Activated T-helper 17 cell treated with anti-CD3 and anti-CD28 coated beads, Interleukin-2, amount 50 U/mL, for 72 hours (primary cell): ENCODE data around the gene NPM1. TPM values are rescaled to one million over a fixed set of nuclear protein-coding genes. Genes with fewer than 3 reads are reported as not detected.

Experiments
- ATAC-seq: fragments of 150-1000 bp; cut with Tn5 transposase; replicated peaks from 2 replicates; pipeline ENCODE4 v1.10.0; 2021; ENCODE audit warnings: mild to moderate bottlenecking, moderate library complexity
- H3K27ac Mint-ChIP-seq: one replicate; pipeline ENCODE4 v1.8.0; 2022; ENCODE audit warnings: mixed read lengths
- H3K27me3 Mint-ChIP-seq: one replicate; pipeline ENCODE4 v1.8.0; 2022; ENCODE audit warnings: mixed read lengths
- H3K36me3 Mint-ChIP-seq: one replicate; pipeline ENCODE4 v1.8.0; 2022; ENCODE audit warnings: low read depth, mild to moderate bottlenecking, mixed read lengths
- H3K4me1 Mint-ChIP-seq: one replicate; pipeline ENCODE4 v1.8.0; 2022; ENCODE audit warnings: mixed read lengths
- H3K4me3 Mint-ChIP-seq: one replicate; pipeline ENCODE4 v1.8.0; 2022; ENCODE audit warnings: mild to moderate bottlenecking, mixed read lengths
- H3K9me3 Mint-ChIP-seq: one replicate; pipeline ENCODE4 v1.8.0; 2022; ENCODE audit warnings: mixed read lengths
- total RNA-seq, 2 donors: library from RNA; stranded (reverse); gene quantifications; one replicate each; pipeline ENCODE4 v1.2.3, GENCODE V29; 2022

Gene NPM1
- total RNA-seq, 2 donors from 2014 or later: 1,980 to 2,963 TPM

DNA sequence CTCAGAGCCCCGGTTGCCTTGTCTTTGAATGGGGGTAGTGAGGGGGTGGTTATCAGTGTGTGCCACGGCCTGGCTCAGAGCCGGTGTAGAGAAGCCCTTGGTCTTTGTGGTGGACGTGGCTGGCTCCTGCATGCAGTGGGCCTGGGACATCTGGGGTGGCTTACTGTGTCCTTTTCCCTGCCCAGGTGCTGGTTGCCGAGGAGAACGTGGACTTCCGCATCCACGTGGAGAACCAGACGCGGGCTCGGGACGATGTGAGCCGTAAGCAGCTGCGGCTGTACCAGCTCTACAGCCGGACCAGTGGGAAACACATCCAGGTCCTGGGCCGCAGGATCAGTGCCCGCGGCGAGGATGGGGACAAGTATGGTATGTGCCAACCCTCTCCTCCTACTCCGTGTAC is 48.3 kb downstream of the NPM1 start:
- no peaks in the 10 kb centered on the region for H3K36me3 Mint-ChIP-seq

GRCh38 chr5:171436804-171437285 is 49.2 kb downstream of the NPM1 start:
- ATAC-seq: no peak

More for the DNA sequence above, 48.3 kb downstream of the NPM1 start:
- Mint-ChIP-seq H3K27ac (no peak overlapping the region), H3K4me3 (no peak overlapping the region), H3K4me1 (no peaks in the 10 kb centered on the region), H3K27me3 (no peaks in the 10 kb centered on the region), H3K9me3 (no peaks in the 10 kb centered on the region)
- ATAC-seq: no peak

GRCh38 chr5:171437286-171437821 is 49.7 kb downstream of the NPM1 start:
- no peaks in the 10 kb centered on the region for H3K27me3 Mint-ChIP-seq
- no peak overlapping the region for H3K27ac Mint-ChIP-seq
- H3K36me3 Mint-ChIP-seq: no peaks in the 10 kb centered on the region
- no peak for ATAC-seq
- no peaks in the 10 kb centered on the region for H3K9me3 Mint-ChIP-seq
- no peak overlapping the region for H3K4me3 Mint-ChIP-seq
- H3K4me1 Mint-ChIP-seq: no peaks in the 10 kb centered on the region

More at GRCh38 chr5:171436804-171437285, 49.2 kb downstream of the NPM1 start:
- H3K36me3 Mint-ChIP-seq: no peaks in the 10 kb centered on the region
- H3K4me3 Mint-ChIP-seq: no peak overlapping the region
- H3K27ac Mint-ChIP-seq: no peak overlapping the region
- no peaks in the 10 kb centered on the region for H3K27me3 Mint-ChIP-seq
- no peaks in the 10 kb centered on the region for H3K4me1 Mint-ChIP-seq
- H3K9me3 Mint-ChIP-seq: no peaks in the 10 kb centered on the region

GRCh38 chr5:171438738-171439137 is 51.1 kb downstream of the NPM1 start:
- no peak for ATAC-seq

GRCh38 chr5:171441246-171441791 is 53.7 kb downstream of the NPM1 start:
- ATAC-seq: no peak
- Mint-ChIP-seq H3K36me3 (no peaks in the 10 kb centered on the region), H3K9me3 (no peaks in the 10 kb centered on the region), H3K4me1 (no peaks in the 10 kb centered on the region), H3K4me3 (no peak overlapping the region), H3K27me3 (no peaks in the 10 kb centered on the region), H3K27ac (no peak overlapping the region)

More at GRCh38 chr5:171438738-171439137, 51.1 kb downstream of the NPM1 start:
- Mint-ChIP-seq H3K9me3 (no peaks in the 10 kb centered on the region), H3K4me1 (no peaks in the 10 kb centered on the region), H3K27ac (no peak overlapping the region), H3K4me3 (no peak overlapping the region), H3K27me3 (no peaks in the 10 kb centered on the region), H3K36me3 (no peaks in the 10 kb centered on the region)

DNA sequence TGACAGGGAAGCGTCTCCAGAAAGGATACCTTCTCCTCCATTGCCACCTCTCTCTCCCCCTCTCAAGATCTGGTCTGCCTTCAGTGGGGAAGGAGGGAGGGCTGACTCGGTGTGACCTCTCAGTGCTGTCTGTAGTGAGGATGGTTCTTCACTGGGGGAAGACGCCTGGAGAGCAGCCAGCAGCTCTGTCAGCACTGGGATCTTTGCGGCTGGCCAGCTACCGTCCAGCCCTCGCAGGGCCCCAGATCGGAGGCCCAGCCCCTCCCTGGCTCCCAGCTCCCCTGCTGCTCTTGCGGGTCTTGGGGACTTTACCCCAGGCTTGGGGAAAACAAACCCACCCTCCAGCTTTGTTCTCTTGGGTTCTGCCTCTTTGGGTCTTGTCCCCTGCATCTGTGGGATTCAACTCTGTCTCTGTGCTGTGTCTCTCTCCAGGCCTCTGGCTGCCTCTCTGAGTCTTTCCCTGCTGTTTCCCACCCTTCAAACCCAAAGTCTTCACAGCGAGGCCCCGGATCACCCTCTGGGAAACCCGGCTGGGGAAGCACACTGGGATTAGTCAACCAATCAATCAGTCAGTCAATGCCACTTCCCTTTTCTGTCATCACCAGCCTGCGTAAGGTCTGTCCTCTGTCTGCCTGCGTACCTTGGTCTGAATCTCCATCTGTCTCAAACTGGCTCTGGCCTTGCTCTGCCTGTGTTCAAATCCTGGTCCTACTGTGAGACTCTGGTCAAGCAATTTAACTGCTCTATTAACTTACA is 54.8 kb downstream of the NPM1 start:
- H3K9me3 Mint-ChIP-seq: no peaks in the 10 kb centered on the region
- no peaks in the 10 kb centered on the region for H3K4me1 Mint-ChIP-seq
- H3K4me3 Mint-ChIP-seq: no peak overlapping the region
- no peaks in the 10 kb centered on the region for H3K36me3 Mint-ChIP-seq
- H3K27me3 Mint-ChIP-seq: no peaks in the 10 kb centered on the region
- no peak for ATAC-seq
- no peak overlapping the region for H3K27ac Mint-ChIP-seq

- no peak for ATAC-seq
- H3K9me3 Mint-ChIP-seq: no peaks in the 10 kb centered on the region
- H3K27ac Mint-ChIP-seq: no peak overlapping the region
- H3K27me3 Mint-ChIP-seq: peaks cover 3% of the 10 kb centered on the region
- no peaks in the 10 kb centered on the region for H3K36me3 Mint-ChIP-seq
- no peaks in the 10 kb centered on the region for H3K4me1 Mint-ChIP-seq
- H3K4me3 Mint-ChIP-seq: no peak overlapping the region
Measured at GRCh38 chr5:171444582-171444981, 56.9 kb downstream of the NPM1 start.

DNA sequence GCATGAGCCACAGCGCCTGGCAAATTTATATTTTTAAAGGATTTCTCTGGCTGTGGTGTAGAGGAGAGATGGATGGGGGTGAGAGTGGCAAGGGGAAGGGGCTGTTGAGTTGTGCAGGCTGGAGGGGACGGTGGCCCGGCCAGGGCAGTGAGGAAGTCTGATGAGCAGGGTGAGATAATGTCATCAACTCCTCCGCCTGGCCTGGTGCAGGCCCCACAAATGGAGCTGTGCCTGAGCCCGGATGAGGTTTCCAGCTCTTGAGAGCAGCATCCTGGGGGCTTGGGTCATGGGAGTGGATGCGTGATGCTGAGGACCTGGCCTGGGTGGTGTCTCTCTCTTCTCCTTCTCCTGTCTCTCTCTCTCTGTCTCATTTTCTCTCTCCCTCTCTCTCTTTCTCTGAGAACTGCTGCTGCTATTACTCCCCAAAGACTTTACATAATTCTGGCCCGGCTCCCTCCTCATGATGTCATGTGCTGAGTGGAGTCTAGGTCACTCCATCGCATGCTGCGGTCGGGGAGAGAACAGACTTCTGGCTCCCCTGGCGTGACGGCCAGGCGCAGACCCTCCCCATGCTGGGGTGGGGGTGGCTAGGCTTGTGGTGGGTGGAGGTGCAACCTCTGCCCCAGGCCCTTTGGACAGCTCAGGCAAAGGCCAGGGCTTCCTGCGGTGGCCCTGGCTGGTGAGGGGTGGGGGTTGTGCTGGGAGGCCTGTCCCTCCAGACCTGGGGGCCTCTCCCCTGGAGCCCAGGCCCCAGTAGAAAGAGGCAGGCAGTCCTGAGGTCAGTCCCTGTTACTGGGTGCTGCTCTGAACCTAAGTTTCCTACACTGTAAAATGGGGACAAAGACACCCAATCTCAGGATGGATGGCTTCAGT is 58.2 kb downstream of the NPM1 start:
- Mint-ChIP-seq H3K4me1 (no peaks in the 10 kb centered on the region), H3K27me3 (peaks cover 3% of the 10 kb centered on the region), H3K9me3 (no peaks in the 10 kb centered on the region), H3K4me3 (no peak overlapping the region), H3K27ac (no peak overlapping the region), H3K36me3 (no peaks in the 10 kb centered on the region)
- ATAC-seq: no peak

- H3K27ac Mint-ChIP-seq: no peak overlapping the region
- H3K27me3 Mint-ChIP-seq: peaks cover 7% of the 10 kb centered on the region
- no peaks in the 10 kb centered on the region for H3K9me3 Mint-ChIP-seq
- H3K4me1 Mint-ChIP-seq: no peaks in the 10 kb centered on the region
- no peak overlapping the region for H3K4me3 Mint-ChIP-seq
- no peaks in the 10 kb centered on the region for H3K36me3 Mint-ChIP-seq
- no peak for ATAC-seq
Measured at GRCh38 chr5:171447226-171447625, 59.6 kb downstream of the NPM1 start.

GRCh38 chr5:171449426-171449825 is 61.8 kb downstream of the NPM1 start:
- Mint-ChIP-seq H3K4me1 (no peaks in the 10 kb centered on the region), H3K27ac (no peak overlapping the region), H3K4me3 (no peak overlapping the region), H3K27me3 (peaks cover 14% of the 10 kb centered on the region), H3K9me3 (no peaks in the 10 kb centered on the region), H3K36me3 (no peaks in the 10 kb centered on the region)
- ATAC-seq: no peak

DNA sequence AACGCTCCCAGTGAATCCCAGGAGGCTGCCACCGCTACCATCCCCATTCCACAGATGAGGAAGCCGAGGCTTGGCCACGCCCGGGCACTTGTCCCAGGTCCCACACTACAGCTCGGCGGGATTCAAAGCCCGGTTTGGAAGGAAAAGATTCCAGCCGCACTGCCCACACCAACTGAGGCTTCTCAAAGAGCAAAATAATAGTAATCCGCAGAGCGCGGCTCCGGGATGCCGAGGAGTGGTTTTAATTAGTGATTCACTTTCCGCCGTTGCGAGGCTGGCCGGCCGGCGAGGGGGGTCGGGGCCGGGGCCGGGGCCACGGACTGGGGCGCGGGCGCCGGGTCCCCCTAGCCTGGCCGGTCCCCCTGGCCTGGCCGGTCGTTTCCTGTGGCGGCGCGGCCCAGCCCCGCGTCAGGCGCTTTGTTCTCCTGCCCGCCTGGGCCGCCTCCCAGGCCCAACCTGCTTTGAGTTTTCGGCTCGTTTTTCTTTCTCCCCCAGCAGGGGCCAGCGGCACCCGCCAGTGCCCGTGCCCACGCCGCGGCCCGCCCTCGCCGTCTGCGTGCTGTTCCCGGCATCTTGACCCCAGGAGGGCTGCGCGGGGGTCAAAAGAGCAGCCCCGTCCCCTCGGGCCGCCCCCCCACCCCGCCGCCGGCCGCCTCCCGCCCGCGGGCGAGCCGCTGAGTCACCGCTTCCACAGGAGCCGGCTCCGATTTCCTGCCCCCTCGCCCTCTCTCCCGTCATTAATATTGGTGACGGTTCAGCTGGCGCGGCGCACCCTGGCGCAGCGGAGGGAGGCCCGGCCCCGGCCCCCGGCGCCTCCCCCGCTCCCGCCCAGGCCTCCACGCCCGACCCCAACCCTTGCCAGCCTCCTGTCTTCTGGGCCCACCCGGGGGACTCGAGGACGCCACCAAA is 63.0 kb downstream of the NPM1 start:
- no peak overlapping the region for H3K27ac Mint-ChIP-seq
- H3K27me3 Mint-ChIP-seq: peaks cover 14% of the 10 kb centered on the region
- H3K4me1 Mint-ChIP-seq: no peaks in the 10 kb centered on the region
- H3K9me3 Mint-ChIP-seq: no peaks in the 10 kb centered on the region
- peak; percentile 60 for ATAC-seq
- H3K4me3 Mint-ChIP-seq: peak overlapping the region; percentile 13
- H3K36me3 Mint-ChIP-seq: no peaks in the 10 kb centered on the region

DNA sequence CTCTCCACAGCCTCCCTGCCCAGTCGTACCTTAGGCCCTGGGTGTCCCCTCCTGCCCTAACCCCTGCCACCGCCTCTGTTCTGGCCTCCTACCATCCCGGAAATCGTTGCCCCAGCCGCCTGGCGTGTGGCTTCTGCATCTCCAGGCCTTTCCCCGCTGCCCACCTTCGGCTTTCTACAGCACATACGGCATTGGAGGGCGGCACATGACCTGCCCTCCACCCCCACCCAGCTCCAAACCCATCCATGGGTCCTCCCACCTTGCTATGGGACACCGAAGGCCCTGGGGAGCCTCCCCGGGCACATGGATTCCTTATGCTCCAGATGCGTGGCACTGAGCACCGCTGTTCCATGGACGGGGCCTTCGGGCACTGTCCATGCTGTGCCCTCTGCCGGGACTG is 63.8 kb downstream of the NPM1 start:
- no peak overlapping the region for H3K27ac Mint-ChIP-seq
- H3K4me3 Mint-ChIP-seq: peak overlapping the region; percentile 39
- peaks cover 14% of the 10 kb centered on the region for H3K27me3 Mint-ChIP-seq
- H3K4me1 Mint-ChIP-seq: no peaks in the 10 kb centered on the region
- H3K36me3 Mint-ChIP-seq: no peaks in the 10 kb centered on the region
- H3K9me3 Mint-ChIP-seq: no peaks in the 10 kb centered on the region
- no peak for ATAC-seq

GRCh38 chr5:171453056-171453725 is 65.5 kb downstream of the NPM1 start:
- Mint-ChIP-seq H3K36me3 (no peaks in the 10 kb centered on the region), H3K9me3 (no peaks in the 10 kb centered on the region), H3K27ac (no peak overlapping the region), H3K4me3 (no peak overlapping the region), H3K4me1 (no peaks in the 10 kb centered on the region), H3K27me3 (peaks cover 14% of the 10 kb centered on the region)
- no peak for ATAC-seq
